Activated T-cell treated with anti-CD3 and anti-CD28 coated beads, Interleukin-2, amount 50 U/mL, for 48 hours (primary cell): ENCODE results near the gene COL6A3.

Source experiments
- DNase-seq, 2 experiments: peaks; one replicate each; pipeline ENCODE4 v3.0.0-alpha.2; 2020

The COL6A3 gene

DNA sequence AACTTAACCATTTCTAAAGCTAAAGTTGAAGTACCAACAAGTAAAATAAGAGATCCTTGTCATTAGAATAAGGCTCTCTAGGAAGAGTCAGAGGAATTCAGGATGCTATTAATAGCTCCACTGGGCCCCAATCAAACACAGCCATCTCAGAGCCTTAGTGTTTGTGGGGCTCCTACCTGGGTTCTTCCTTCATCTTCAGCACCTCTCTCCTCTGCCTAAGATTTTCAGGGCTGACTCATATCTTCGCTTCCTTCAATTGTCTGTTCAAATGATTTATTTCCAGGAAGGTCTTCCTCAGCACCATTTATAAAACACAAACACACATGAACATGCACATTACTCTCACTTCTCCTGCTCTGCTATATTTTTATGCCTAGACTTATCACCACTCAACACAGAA is 119.5 kb downstream of the COL6A3 start:
- DNase-seq, result no peak

- no peak for DNase-seq
Observed at GRCh38 chr2:237293978-237294377, 120.0 kb downstream of the COL6A3 start.

DNA sequence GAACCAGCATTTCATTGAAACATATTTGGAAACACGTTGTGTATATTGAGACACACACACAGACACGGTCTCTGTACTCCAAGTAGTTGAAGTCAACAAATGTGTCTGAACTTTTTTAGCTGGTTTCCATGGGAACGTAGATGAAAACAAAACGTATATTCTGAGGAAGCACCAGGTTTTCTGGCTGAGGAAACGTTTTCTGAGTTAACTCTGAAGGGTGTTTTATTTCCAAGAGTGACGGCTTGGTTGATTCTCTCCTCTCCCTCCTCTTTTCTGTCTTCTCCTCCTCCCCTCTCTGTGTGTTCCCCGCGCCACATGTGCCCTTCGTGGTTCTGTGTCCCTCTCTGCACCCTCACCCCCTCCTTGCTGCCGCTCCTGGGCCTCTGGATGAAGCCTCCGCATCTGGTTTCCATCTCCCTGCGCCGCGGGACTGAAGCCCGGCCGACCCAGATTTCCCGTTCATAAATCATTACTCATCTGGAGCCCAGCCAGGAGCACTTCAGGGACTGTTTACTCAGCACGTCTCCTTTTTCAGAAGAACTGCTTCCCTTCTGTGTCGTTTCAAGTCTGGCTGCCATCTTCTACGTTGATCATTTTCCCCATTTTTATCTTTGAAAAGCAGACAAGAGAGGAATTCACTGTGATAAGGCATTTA is 122.7 kb downstream of the COL6A3 start:
- DNase-seq, result peak; percentile 53 to 61

DNA sequence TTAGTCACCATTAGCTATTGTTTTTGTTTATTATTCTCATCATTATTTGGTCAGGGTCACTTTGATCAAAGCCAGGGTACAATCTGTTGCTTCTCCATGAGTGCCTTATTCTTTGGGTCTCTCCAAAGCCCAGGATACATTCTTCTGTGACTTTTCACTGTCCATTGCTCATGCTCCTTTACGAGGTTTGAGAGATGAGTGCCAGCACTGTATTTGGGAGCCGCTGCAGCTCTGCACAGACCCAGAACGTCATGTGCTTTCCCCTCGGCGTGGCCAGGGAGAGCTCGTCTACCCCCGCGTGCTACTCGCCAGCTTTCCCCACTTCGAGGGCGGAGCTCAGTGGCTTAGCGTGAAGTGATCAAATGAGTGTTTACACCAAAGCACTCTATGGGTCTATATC is 123.7 kb downstream of the COL6A3 start:
- no peak for DNase-seq

DNA sequence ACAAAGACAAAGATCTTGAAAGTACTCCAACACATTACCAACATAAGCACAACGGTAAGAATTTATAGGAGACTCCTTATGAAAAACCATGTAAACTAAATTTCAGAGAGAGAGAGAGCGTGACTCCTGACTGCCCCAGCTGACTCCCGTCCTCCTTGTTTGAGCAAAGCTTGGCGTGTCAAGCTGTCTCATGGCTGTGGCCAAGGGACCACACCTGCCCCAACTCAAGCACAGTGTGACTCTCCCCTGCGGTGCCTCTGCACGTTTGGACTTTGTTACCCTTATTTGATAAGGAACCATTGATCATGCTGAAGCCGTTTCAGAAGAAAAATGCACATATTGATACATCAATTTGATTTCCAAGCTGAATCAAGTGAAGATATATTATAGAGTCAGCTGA is 124.8 kb downstream of the COL6A3 start:
- DNase-seq, result no peak

GRCh38 chr2:237287872-237288271 is 126.1 kb downstream of the COL6A3 start:
- DNase-seq, result no peak

- no peak for DNase-seq
Observed at GRCh38 chr2:237283131-237283928, 130.6 kb downstream of the COL6A3 start.

- no peak for DNase-seq
Observed at GRCh38 chr2:237282568-237283128, 131.3 kb downstream of the COL6A3 start.

DNA sequence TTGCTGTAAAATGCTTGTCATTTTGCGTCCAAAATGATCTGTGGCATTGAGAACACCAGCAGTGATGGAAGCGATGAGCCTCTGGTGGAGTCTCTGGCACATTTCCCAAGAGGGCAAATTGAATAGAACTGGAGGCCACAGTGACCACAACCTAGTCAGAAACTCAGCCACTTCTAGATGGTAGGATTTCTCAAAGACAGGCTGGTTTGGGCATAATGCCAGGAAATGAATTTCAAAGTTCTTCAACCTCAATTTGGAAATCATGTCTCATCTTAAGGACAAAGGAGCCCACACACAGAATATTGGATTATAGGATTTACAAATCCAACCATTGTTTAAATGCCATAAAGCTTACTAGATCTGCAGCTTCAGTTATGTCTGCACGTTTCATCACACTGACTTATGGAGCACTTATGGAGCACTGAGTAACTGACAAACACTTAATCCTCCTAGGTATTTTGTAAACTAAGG is 132.1 kb downstream of the COL6A3 start:
- DNase-seq, result no peak

DNA sequence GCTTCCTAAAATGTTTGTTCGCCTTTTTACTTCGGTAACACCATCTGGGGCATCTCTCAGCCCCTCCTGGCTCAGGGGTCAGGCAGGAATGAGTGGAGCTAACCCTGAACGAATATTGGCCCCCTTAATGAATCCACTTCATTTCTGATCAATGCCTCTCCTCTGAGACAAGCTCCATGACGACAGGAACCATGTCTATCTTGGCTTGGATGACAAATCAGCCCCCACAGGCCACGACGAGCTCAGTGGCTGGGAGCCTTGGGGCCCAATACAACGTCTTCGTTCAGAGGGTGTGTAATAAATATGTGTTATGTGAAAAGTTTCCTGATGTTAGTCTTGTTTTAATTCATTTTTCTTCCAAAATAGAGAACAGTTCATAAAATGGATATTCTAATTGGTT is 133.0 kb downstream of the COL6A3 start:
- no peak for DNase-seq

DNA sequence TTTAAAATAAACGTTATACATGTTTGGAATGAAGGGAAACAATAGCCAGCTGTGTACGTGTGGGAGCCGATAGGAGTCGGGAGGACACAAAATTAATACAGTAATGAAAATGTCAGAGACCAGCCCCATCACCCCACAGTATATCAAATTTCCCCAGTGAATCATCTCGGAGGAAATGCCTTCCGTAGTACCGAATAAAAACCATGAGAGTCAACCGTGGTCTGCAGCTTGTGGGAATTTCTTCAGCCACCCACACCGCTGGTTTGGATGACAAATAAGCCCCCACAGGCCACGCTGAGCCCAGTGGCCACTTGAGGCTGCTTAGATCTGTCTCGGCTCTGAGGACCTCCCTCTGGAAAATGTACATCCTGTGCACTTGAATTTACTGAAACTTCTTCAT is 133.7 kb downstream of the COL6A3 start:
- no peak for DNase-seq

DNA sequence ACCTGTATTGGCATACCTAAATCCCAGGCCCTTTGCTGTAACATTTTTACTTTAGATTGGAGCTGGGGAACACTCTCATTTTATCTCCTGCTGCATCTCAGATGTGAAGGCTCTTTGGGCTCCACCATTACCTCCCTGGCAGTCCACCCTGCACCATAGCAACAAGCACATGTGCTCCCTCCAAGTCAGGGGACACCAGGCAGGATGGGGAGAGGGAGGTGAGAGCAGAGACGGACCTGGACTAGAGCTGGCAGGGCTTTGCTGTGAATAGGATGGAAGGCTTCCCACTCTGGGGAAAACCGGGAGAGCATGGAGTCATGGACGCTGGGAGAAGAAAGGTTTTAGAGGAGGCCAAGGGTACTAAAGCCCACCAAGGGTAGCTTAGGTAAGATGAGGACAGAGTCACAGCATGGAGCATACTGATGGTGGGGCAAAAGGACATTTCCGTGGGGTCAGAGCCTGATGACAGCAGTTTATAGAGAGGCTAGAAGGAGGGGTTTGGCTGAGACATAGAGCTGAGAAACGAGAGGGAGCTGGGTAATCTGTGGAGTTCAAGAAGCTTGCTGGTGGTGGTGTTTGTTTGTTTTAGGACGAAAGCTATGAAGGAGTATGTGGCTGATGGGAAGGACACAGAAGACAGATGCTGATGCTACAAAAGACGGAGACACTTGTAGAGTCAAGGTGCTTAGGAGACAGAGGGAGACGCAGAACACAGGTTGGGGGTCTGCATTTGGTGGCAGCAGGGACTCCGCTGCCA is 134.8 kb downstream of the COL6A3 start:
- DNase-seq, result no peak

- DNase-seq, result no peak
Observed at GRCh38 chr2:237278568-237278967, 135.4 kb downstream of the COL6A3 start.

DNA sequence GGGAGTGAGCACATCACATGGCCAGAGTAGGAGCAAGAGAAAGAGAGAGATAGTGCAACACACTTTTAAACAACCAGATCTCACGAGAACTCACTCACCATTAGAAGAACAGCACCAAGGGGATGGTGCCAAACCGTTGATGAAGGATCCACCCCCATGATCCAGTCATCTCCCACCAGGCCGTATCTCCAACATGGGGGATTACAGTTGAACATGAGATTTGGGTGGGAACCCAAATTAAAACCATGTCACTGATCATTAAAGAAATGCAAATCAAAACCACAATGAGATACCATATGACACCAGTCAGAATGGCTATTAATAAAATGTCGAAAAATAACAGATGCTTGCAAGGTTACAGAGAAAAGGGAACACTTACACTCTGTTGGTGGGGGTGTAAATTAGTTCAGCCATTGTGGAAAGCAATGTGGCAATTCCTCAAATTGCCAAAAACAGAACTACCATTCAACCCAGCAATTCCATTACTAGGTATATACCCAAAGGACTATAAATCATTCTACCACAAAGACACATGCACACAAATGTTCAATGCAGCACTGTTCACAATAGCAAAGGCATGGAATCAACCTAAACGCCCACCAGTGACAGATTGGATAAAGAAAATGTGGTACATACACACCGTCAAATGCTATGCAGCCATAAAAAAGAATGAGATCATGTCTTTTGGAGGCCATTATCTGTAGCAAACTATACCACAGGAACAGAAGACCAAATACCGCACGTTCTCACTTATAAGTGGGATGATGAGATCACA is 137.1 kb downstream of the COL6A3 start:
- no peak for DNase-seq
